Renal cortex interstitium (tissue), 11 donors: Measurements from ENCODE around the gene CHD8. TPM values are rescaled to one million over a fixed set of nuclear protein-coding genes. Genes with fewer than 3 reads are reported as not detected.
"Not testable (repeated sequence)": the region's sequence is repeated elsewhere in the genome, so short reads cannot be mapped to it uniquely, and the experiment has no call there.

Experiments
- DNase-seq, 11 donors: peaks; one replicate each; pipeline ENCODE4 v3.0.0-alpha.2; 2013; ENCODE audit warnings: low read depth in 9 of 11, low spot score in 4 of 11; ENCODE audit errors: extremely low read depth in 1 of 11
- polyA plus RNA-seq, 3 donors: library from polyadenylated mRNA; unstranded; fragments of 120-200 nt; gene quantifications; one replicate each; pipeline ENCODE4 v1.2.1, GENCODE V29; 2013; ENCODE audit not compliant: insufficient read length in 3 of 3

The CHD8 gene
- polyA plus RNA-seq, 3 donors = 72.1 to 81.9 (median 81.6) TPM

DNA sequence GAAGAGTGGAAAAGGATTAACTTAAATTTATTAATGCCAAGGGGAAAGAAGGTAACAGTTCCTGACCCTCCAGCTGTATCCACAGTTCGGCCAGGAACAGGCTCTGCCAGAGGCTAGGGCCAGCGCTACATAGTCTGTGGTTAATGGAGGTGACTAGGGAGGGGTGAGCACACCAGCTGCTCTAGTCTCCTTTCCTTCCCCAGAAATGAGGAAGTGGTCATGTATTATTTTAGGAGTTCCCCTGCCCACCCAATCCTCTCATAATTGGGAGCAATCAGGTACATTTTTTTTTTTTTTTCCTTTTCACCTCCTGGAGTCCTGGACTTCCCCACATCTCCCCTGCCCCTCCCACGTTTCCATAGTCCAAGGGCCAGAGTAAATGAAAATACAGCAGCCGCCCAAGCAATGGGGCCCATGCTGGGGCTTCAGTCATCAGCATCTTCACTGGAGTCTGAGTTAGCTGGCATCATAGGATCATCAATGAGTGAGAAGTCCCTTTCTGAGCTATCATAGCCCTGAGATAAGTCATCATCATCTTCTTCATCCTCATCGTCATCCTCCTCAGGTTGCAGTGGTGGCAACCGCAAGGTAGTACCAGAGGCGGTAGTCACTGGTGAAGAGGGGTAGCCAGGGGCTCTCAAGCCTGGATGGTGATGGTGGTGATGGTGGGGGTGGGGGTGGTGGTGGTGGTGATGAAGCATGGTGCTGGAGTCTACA, 70.6 kb downstream of the CHD8 start:
- no peak for DNase-seq

DNA sequence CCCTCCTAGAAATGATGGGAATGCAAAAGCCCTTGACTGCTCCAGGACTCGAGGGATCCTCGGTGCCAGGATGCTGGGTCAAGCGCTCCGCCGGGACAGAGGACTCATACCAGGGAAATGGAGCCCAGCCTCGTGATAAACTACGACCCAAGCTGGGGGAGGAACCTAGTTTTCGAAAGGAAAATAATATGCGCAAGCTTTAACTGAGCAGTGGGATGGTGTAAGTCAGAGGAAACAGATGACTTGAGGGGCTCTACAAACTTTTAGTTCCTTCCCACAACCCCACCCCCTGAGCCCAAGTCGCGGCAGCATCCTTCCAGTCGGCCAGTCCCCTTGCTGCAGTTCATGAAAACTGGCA, 71.5 kb downstream of the CHD8 start:
- DNase-seq = no peak

GRCh38 chr14:21383848-21384493, 72.0 kb downstream of the CHD8 start, which contains the start of gene SUPT16H:
TSS of gene SUPT16H (minus strand) at chr14:21384019. CDS start at chr14:21383927, 92 bp downstream.
- DNase-seq = peak; percentile 87 to 96 (median 94)

DNA sequence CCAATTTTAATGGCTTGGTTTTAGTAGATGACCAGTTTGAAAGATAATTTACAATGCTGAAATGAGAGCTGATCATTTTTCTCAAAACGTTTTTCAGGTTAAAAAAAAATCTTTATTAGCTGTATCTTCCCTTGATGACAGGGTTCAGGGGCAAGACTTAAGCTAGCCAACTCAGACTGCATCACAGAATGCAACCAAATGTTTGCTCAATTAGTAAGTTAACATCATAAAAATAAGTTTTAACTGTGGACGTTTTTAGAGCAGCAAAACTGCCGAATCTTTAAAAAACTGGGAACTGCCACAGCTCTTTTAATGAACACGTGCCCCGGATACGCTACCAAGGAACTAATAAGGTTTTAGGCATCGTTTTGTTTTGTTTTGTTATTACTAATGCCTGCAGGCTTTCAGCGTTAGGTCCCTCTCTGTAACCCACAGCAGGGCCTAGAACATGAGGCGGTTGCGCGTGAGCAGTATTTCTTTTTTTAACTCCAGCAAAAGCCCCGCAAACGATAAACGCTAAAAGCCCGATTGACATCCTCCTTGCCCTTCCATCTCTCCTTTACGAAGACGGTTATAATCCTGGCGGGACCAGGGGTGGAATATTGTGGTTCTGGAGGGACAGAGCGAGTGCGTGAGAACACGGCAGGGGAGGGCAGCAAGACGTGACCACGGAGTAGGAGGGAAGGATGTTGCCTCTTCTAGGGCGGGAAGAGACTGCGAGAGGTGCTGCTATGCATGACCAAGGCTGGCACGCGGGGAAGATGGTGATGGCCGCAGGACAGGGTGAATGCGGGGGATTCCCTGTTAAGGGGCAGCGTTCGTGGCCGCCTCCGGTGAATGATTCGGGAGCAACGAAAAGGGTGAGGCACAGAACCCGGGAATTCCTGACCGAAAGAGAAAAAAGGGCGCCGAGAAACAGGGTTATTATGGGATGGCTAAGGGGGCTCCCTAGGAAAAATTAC, 72.8 kb downstream of the CHD8 start:
- peak in 9 of 11 donors; percentile 28 to 40 (median 32) for DNase-seq

DNA sequence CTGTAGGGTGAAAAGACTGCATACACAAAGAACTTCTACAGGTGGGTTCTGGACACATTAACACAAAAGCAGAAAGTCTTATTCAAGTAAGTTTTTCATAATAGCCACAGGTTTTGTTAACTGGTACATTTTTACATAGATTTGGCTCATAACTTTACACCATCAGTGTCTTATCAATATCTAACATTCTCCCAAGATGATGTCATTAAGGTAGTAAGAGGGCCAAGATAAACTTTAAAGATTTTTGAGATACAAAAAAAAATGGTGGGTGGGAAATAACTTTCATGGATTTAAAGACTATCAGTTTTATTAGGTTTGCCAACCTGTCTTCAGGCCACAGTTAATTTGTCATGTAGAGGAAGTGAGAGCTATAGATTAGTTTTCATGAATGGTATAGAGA, 73.8 kb downstream of the CHD8 start:
- DNase-seq = no peak

GRCh38 chr14:21379338-21379737, 76.6 kb downstream of the CHD8 start:
- DNase-seq = no peak

DNA sequence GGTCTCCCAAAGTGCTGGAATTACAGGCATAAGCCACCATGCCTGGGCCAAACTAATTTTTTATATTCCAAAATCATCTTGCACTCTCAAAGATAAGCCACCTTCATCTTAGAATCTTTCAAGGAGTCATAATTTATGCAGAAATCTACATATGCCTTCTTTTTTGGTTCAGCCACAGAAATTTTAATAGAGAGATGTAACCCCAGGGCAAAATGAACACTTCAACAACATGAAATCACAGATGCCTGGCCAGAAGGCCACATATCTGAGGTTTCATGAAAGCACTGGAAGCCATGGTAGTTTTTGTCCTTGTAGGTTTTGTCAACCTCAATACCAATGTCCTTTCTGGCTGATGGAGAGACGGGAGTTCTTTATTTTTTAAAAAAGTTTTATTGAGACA, 81.9 kb downstream of the CHD8 start:
- DNase-seq = no peak

DNA sequence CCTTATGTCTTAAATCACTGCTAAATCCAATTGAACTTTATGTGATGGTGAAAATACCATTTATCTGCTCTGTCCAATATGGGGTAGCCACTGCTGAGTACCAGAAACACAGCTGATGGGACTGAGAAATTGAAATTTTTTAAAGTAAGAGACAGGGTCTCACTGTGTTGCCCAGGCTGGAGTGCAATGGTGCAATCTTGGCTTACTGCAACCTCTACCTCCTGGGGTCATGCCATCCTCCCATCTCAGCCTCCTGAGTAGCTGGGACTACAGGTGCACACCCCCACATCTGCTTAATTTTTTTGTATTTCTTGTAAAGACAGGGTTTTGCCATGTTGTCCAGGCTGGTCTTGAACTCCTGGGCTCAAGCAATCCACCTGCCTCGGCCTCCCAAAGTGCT, 83.1 kb downstream of the CHD8 start:
- DNase-seq = not testable (repeated sequence)

DNA sequence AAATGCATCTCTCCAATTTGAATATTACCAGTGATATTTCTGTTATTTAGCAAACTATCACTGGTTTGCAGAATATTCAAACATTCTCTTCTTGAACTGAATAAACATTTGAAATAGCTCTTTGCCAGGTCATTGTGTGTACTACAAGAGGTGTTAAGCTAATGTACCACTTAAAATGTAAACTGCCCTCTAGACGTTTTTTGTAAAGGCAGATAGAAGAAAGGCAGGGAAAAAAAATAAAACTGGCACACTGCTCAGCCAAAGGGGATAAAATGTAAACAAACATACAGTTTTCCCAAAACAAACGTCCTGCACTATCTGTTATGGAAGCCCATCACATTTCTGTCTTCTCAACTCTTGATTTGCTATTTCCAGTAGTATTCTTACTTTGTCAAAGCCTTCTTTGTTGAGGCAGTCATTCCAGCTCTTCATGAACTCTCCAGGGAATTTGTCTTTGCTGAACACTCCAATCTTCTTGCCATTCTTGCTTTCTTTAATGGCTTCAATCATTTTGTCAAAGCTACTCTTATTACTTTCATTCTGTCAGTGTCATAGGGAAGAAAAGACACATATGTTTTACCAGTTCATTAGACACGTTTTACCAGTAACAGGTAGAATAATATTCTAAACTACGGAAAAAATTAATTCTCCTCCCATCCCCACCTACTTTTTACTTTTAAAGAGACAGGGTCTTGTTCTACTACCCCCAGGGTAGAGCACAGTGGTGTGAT, 85.8 kb downstream of the CHD8 start:
- DNase-seq = no peak

- DNase-seq = no peak
Measured at GRCh38 chr14:21367582-21368144, 88.3 kb downstream of the CHD8 start.

DNA sequence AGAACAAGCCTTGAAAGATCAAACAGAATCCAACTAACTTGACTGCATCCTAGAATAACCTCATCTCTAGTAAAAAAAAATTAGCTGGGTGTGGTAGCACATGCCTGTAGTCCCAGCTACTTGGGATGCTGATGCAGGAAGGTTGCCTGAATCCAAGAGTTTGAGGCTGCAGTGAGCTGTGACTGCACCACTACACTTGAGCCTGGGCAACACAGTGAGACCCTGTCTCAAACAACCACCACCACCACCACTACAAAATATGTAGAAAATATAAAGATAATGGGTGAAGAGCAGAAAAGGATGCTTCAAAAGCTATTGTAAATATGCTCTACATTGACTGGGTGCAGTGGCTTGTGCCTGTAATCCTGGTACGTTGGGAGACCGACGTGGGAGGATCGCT, 99.4 kb downstream of the CHD8 start:
- no peak for DNase-seq

- DNase-seq = no peak
Measured at GRCh38 chr14:21352587-21352986, 103.3 kb downstream of the CHD8 start.

- no peak for DNase-seq
Measured at GRCh38 chr14:21350539-21350938, 105.4 kb downstream of the CHD8 start.

DNA sequence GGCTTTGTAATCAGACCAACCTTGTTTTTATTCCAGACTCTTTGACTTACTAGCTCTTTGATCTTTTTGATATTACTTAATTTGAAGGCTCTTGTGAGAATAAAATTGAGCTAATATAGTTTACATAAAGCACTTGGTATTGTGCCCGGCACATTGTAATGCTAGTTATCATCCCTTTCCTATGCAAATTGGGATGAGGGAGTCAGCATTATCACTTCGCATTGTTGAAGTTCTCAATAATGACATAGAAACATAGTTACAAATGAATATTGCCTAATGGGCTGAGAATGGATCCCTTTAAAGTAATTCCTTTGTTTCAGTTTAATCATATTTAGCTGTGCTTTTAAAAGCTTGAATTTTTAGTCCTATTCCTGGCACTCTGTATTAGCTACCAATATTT, 108.7 kb downstream of the CHD8 start:
- no peak for DNase-seq

GRCh38 chr14:21346532-21347135, 109.3 kb downstream of the CHD8 start:
- DNase-seq = no peak

DNA sequence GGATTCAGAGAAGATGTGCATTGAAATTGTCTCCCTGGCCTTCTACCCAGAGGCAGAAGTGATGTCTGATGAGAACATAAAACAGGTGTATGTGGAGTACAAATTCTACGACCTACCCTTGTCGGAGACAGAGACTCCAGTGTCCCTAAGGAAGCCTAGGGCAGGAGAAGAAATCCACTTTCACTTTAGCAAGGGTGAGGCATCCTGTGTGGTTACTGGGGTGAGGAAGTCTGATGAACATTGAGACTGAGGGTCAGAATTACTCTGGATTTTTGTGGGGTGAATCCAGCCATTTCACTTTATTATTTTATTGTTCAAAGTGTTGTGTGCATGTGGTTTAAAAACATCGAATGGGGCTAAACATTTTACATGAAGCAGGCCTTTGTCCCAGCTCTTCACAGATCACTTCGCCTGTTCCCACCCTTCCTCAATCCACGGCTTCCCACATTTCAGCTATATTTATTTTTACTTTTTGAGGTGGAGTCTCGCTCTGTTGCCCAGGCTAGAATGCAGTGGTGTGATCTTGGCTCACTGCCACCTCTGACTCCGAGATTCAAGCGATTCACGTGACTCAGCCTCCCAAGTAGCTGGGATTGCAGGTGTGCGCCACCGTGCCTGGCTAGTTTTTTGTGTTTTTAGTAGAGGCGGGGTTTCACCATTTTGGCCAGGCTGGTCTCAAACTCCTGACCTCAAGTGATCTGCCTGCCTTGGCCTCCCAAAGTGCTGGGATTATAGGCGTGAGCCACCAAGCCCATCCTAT, 112.7 kb downstream of the CHD8 start:
- no peak for DNase-seq
